SKM-1 treated with dmso at 0.1 percent for 144 hours (cell line): ENCODE measurements around the gene MEIOC.
"Not testable (repeated sequence)": the region's sequence is repeated elsewhere in the genome, so short reads cannot be mapped to it uniquely, and the experiment has no call there.

Experiments
- DNase-seq: peaks from one replicate; lab custom pipeline; 2025; ENCODE audit not compliant: unreplicated experiment; lab: John Stamatoyannopoulos, UW

Gene MEIOC

DNA sequence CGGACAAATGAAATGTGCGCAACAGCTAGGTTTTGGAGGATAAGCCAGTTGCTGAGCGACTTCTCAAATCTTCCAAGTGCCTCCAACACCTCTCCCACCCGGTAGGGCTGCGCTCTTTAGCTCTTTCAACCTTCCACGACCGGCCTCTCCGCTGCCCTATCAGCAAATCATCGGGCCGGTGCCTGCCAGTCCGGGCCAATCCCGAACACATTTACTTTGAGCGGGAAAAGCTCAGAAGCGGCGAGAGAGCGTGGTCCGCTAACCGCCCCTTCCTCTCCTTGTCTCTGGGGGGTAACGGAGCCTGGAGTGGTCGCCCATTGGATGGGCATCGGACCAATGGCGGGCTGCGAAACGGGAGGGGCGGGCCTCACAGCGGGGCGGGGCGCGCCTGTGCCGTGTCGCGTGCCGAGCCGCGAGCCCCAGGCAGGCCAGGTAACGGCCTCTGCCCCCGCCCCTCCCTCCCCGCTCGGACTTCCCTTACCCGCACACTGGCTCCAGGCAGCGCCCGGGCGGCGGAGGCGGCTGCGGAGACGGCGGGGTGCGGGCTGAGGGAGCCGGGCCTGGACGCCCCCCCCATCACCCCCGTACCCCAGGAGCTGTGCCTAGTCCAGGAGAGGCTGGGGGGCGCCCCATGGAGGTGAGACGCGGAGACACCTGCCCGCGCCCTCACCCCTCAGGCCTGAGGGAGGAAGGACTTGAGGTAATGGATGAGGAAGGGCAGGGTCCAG lies at the start of gene MEIOC:
Gene MEIOC, plus strand, starts transcription at position 486 of the 728 bp plus-strand sequence. Its CDS starts 146 bp downstream, at position 632.
- DNase-seq, result peak; percentile 66

DNA sequence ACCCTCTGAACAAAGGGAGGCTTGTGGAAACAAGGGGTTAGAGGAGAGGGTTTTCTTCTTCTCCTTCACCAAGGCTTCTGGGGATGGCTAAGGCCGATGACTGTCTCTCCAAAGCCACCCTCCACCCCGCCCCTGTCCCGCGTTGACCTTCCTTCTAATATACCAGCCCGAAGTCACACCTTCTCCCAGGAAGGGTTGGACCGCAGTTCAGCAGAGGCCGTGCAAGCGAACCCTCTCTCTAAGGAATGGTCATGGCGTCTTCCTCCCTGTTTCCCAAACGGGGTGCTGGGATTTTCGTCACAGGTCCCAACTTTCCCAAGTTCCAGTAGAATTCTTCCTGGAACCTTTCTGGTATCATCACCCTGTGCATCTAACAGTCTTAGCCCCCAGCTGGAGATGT lies 49.6 kb upstream of the MEIOC start:
- DNase-seq, result no peak

DNA sequence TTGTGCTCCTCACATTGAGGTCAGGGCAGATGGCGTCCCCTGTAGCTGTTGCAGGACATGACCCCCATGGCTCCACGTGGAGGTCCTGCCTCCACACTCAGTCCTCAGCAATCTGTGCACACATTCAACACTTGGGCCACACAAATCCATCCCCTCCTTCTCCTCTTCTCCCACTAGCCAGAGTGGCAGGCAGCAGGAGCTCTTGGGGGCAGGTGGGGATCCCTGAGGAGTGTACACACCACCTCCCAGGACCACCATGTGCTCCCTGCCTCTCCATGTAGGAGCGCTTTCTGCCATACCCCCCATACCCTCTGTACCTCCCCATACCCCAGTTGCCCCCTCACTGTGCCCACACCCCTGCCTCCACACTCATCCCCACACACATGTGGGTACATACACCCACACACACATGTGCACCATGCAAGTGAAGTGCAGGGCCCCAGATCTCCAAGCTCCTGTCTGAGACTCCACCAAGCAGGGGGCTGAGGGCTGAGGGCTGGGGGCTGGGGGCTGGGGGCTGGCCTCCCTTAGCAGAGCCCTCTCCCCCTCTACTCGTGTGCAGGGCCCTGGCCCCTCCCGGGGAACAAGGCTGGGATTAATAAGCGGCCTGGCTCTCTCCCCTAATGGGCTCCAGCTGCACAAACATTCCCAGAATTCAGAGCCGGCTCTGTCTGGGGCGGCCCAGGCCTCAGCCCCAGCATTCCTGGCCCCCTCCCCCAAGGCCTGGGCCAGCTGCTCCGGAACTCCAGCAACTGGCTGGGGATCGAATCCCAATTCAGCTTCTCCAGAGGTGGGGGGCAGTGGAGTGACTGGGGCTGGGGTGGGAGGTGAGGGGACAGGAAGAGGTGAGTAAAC lies 48.2 kb upstream of the MEIOC start:
- DNase-seq, result no peak

DNA sequence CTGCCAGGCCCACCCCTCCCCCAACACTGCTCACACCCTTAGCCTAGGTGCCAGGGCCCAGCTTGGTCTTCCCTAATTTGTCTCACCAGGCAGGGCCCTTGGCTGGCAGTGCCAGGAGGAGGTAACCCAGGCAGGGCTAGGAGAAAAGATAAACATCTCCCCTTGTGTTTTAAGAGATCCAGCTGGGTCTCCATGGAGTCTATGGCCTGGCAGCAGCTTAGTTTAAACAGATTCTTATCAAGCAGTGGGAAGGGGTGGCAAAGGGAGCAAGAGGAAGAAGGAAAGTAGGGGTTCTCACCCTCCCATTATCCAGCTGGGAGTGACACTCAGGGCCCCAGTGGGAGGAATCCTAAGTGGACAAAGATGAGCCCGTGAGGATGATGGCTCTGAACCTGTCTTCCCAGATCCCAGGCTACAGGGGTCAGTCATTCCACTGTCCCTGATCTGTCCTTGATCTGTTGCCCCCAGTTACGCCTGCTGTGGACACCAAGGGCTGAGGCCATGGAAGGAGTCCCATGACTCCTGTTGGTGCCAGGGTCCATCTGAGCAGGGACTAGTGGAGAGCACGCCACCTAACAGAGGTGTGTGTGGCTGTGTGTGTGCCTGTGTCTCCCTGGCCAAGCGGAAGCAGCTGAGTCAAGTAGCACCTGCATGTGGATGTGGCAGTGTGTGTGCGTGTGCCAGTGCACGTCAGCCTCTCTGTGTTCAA lies 47.4 kb upstream of the MEIOC start:
- DNase-seq, result no peak

DNA sequence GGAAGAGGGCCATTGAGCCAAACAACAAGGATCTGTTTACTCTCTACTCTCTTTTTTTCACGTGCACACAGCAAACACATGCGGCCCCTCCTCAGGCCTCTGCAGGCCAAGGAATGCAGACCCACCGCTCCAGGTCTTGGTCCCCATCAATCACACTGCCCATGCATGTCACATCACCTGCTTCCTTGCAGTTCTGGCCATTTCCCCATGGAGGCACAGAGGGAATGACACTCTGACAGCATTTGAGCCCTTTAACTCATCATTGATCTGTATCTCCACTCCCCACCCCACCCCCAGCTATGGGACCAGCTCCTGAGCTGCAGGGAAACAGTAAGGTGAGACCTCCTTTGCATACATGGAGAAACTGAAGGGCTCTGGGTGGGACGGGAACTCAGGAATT lies 45.9 kb upstream of the MEIOC start:
- no peak for DNase-seq

DNA sequence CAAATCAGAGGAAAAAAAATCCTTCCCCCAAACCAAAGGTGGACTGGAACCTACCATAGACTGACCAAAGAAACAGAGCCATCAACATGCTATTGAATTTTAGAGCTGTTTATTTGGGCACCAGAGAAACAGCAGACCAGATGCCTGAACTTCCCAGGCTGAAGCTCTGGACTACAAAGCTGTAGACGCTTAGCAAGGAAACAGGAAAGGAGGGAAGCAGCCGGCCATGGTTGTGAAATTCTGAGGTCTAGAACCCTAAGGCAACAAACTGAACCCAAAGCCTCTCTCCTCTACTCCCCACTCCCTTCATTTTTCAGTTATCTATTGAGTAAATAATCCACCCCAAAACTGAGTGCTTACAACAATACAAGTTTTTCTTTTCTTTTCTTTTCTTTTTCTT lies 45.4 kb upstream of the MEIOC start:
- DNase-seq, result peak; percentile 41

DNA sequence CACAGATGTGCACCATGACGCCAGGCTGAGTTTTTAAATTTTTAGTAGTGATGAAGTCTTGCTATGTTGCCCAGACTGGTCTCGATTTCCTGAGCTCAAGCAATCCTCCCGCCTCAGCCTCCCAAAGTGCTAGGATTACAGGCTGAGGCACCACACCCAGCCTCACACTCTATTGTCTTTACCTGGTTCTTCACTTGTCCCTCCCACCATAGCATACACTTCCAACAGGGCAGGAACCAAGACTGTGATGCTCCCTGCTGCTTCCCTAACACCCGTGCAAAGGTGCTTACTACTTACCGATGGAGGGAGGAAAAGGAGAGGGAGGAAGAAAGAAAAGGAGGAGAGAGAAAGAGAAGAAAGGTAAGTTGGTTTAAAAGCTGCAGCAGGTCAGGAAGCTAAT lies 41.4 kb upstream of the MEIOC start:
- no peak for DNase-seq

DNA sequence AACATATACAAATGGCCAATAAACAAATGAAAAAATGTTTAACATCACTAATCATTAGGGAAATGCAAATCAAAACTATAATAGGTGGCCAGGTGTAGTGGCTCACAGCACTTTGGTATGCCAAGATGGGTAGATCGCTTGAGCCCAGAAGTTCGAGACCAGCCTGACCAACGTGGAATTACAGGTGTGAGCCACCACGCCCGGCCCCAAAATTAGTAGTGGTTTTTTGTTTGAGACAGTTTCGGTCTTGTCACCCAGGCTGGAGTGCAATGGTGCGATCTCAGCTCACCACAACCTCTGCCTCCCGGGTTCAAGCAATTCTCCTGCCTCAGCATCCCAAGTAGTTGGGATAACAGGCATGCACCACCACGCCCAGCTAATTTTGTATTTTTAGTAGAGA lies 37.6 kb upstream of the MEIOC start:
- not testable (repeated sequence) for DNase-seq

DNA sequence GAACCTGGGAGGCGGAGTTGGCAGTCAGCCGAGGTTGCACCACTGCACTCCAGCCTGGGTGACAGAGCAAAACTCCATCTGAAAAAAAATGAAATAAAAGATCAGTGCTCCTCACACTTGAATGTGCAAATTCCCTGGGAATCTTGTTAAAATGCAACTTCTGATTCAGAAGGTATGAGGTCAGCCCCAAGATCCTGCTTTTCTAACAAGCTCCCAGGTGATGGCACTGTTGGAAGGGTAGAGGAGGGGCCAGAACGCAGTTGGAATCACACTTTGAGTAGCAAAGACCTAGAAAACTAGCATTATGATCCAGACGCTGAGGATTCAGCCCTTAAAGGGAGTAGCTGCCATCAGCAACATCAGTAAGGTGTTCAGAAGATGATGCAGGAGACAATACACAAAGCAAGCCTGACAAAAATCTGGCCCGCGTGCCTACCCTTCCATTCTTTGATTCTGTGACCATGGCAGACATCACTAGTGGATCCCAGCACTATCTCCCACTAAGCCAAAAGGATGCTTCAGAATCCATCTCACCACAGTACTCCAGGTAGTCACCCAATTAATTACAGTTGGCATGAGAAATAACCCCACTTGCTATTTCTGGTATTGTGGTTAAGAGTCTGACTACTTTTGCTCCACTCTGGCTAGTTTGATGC lies 33.1 kb upstream of the MEIOC start:
- DNase-seq, result no peak

DNA sequence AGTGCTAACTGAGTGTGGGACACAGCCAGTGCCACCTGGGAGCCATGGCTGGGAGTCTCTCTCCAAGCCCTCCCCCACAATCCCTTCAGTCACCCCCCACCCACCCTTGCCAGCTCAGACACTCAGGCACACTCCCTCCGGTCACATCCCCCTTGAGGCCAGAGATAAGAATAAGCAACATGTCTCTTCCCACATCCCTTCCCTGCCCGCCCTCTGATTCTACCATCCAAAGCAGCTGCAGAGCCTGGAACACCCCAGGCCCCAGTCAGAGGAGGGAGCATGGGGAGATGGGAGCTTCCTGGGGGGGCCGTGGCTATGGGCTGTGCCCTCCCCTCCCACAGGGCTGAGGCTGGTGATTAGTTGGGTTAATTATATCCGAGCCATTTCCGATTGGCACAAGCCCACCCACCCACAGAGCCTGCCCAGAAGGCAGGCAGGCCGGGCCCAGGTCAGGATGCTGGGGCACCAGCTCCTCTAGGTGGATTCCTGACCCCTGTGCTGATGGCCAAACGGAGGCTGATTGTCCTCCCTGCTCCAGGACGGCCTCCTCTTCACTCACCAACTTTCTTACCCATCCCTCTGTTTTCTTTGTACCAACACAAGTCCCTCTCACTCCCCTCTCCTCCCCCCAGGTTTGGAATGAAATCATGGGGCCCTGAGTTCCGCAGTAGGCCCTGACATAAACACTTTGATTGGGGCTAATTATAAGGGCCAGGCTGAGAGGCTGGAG lies 28.6 kb upstream of the MEIOC start:
- no peak for DNase-seq

DNA sequence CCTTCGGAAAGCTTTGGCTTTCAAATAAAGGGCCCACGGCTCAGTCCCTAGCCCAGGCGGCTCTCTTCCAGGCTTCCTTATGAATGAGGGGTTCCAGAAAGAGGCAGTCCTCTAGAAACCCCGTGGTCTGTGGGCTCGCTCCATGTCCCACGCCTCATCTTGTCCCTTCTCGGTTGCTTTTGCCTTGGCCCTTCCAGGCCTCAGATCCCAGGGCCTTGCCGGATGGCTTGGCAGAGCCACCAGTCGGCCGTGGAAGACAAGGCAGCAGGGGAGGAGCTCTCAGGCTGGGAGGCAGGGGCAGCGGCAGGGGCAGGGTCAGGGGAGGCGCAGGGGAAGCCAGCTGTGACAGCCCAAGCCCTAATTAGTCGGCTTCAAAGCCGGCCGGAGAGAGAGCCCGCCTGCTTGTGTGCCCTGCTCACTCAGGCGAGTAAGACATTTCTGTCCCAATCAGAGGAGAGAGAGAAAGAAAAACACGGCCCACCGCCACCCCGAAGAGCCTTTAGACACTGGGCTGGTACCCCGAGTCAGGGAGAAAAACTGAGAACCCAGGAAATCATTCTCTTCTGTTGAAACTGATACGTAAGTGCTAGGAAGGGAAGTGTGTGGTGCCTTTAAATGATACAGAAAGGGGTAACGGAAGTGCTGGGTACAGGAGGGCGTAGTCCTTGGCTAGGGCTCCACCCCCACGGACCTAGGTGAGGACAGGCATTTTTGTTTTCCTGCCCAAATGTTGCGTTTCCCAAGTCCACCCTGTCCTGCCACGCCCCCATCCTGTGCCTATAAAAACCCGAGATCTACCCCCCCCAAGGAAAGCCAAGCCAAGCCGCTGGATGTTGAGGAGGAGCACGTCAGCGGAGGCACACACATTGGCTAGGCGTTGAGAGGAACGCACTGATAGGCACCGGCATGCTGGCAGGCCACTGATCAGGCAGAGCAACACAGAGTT lies 27.8 kb upstream of the MEIOC start:
- no peak for DNase-seq

DNA sequence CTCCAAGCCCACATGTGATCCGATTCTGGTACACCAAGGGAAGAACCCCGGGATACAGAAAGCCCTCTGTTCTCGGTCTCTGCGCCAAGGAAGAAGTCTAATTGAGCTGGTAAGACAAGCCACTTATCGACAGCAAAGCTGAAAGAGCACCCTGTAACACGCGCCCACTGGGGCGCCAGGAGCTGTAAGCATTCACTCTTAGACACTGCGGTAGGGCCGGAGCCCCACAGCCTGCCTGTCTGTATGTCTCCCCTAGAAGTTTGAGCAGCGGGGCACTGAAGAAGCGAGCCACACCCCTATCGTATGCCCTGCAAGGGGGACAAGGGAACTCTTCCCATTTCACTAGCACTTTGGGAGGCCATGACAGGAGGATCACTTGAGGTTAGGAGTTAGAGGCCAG lies 27.0 kb upstream of the MEIOC start:
- no peak for DNase-seq

DNA sequence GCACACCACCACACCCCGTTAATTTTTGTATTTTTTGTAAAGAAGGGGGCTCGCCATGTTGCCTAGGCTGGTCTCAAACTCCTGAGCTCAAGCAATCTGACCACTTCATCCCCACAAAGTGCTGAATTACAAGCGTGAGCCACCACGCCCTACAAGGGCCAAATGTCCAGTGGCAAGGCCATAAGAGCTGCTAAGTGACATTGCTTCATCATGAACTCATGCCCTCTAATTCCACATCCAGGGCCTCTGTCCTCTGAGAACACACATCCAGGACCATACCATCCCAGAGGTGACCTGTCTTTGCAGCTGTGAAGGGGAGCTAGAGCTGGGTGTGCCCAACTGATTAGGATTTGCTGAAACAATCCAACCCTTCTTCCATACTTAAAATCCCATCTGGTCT lies 25.6 kb upstream of the MEIOC start:
- no peak for DNase-seq

DNA sequence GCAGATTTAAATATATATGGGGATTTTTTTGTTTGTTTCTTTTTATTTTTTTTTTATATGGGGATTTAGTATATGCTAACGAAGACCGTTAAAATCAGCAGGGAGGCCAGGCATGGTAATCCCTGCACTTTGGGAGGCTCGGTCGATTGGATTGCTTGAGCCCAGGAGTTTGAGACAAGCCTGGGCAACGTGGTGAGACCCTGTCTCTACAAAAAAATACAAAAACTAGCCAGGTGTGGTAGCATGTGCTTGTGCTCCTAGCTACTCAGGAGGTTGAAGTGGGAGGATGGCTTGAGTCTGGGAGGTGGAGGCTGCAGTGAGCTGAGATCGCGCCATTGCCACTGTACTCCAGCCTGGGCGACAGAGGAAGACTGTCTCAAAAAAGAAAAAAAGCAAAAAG lies 22.3 kb upstream of the MEIOC start:
- no peak for DNase-seq

DNA sequence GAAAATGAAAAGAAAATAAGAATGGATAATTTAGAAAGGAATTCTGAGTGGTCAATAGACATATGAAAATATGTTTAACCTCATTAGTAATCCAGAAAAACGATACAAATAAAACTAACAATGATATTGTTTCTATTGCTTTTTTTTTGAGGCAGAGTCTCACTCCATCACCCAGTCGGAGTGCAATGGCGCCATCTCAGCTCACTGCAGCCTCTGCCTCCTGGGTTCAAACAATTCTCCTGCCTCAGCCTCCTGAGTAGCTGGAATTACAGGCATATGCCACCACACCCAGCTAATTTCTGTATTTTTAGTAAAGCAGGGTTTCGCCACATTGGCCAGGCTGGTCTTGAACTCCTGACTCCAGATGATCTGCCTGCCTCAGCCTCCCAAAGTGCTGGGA lies 21.9 kb upstream of the MEIOC start:
- not testable (repeated sequence) for DNase-seq

DNA sequence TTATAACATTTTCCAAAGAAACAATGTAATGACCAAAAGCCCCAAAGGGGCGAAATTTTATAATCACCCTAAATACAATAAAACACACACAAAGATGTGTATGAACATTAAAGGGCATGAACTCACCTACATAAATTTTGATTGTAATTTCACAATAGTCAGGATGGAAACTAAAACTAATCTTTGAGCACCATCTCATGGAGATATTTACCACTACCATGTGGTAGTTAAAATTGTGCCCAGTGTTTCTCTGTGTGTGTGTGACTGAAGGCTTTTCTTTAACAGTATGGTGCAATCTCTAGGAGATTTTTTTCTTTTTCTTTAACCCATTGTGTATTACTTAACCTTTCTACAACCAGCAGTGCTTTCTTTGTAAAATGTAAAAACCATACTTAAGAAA lies 19.7 kb upstream of the MEIOC start:
- DNase-seq, result peak; percentile 46

DNA sequence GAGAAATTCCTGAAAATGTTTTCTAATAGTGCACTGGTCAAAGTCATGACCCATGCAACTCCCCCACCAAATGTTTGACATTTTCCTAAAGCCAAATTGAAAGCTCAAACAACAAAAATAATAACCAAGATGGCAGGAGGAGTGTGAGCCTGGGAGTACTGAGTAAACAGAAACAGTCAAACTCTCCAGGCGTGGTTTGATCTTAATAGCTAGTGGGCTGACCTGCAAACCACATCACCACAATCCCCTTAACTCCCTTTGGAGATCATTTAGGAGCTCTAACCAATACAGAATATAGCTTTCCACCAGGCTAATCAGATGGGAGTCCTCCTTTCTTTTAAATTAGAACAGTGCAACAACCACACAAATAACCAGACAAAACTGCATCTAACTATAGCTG lies 19.2 kb upstream of the MEIOC start:
- DNase-seq, result no peak

DNA sequence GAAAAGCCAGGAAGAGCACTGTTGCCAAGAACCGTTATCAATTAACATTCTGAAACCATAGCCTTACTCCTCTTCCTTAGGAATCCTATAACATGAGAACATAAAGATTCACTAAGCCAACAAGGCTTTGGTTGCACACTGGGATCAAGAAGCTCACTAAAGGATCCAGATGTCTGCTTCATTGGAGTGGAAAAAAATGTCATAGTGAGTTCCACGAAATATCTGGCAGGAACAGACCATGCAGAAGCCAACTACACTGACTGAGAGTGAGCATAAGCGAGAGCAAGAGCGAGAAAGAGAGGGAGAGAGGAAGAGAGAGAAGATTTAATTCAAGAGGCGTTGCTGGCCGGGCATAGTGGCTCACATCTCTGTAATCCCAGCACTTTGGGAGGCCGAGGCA lies 13.4 kb upstream of the MEIOC start:
- DNase-seq, result no peak

DNA sequence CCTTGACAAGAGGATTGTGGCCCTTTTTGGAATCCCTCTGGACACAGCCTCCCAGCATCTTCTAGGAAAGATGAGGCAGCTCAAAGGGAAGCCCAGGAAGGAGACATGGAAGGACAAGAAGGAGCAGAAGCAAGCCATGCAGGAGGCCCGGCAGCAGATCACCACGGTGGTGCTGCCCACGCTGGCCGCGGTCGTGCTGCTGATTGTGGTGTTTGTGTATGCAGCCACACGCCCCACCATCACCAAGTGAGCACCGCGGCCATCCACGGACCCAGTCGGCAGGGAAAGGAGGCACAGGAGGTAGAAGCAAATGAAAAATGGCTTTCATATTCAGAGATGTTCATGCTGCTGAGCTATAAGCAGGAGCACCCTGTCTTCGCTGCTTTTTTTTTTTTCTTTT lies 10.9 kb upstream of the MEIOC start:
- DNase-seq, result no peak

DNA sequence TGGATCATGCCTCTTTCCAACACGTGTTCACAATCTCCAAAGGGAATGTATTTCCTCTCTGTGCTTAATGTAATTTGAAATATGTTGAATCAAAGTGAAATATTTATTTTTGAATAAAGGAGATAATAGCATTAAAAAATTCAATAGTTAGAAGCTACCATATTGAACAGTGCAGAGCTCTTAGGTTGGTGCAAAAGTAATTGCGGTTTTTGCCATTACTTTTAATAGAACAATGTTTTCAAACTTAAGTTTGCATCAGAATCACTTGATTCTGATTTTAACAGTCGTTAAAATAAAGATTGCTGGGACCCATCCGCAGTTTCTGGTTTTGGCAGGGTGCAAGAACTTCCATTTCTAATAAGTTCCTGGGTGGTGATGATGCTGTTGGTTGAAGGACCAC lies 10.0 kb upstream of the MEIOC start:
- DNase-seq, result no peak
